Body of pancreas (tissue), 4 donors: ENCODE data around the gene S100A2. TPM values are rescaled to one million over a fixed set of nuclear protein-coding genes. Genes with fewer than 3 reads are reported as not detected.

Experiments
- ATAC-seq: fragments of 150-250 bp; one replicate; pipeline ENCODE4 v1.9.1; 2016
- DNase-seq, 4 donors: peaks; one replicate each; pipeline ENCODE4 v3.0.0-alpha.2; 2019
- H3K27ac ChIP-seq, 4 donors: fragments of 200-600 bp; sonication (generic); 1 replicate in 3 of 4; 2 replicates in 1 of 4; pipeline versions ENCODE4 v1.5.1 to v1.6.1; 2016 to 2019; ENCODE audit warnings: mild to moderate bottlenecking in 1 of 4, mixed read lengths in 1 of 4, moderate library complexity in 1 of 4
- H3K27me3 ChIP-seq, 2 donors: fragments of 200-600 bp; sonication (generic); one replicate each; pipeline ENCODE4 v1.6.0; 2016; ENCODE audit warnings: mild to moderate bottlenecking in 1 of 2
- H3K36me3 ChIP-seq, 2 donors: fragments of 200-600 bp; sonication (generic); replicated peaks in 1 of 2; 2 replicates each; pipeline ENCODE4 v1.5.1; 2016; ENCODE audit warnings: low read depth in 2 of 2; ENCODE audit not compliant: insufficient read depth in 1 of 2
- H3K4me1 ChIP-seq: fragments of 200-600 bp; sonication (generic); one replicate; pipeline ENCODE4 v1.6.0; 2016
- H3K4me3 ChIP-seq, 2 donors: fragments of 200-600 bp; sonication (generic); 1 replicate in 1 of 2; 2 replicates in 1 of 2; pipeline ENCODE4 v1.5.1; 2016 to 2019
- H3K9me3 ChIP-seq, 3 donors: fragments of 200-600 bp; sonication (generic); 1 replicate in 2 of 3; 2 replicates in 1 of 3; pipeline ENCODE4 v1.5.1; 2016
- POLR2A ChIP-seq, 3 donors: fragments of 450-650 bp; IDR thresholded peaks; one replicate each; pipeline ENCODE4 v1.6.1; 2016; ENCODE audit warnings: antibody characterized with exemption in 3 of 3, mild to moderate bottlenecking in 2 of 3
- WGBS, 2 donors: methylation state at CpG; one replicate each; pipeline ENCODE4 v1.1.5; 2017; 5-methylcytosine and 5-hydroxymethylcytosine counted together
- intact Hi-C: fragments of 100-400 bp; cut with DNase I; formaldehyde crosslinking; loops from one replicate; pipeline ENCODE4 v1.15.1; 2023
- total RNA-seq, 2 donors: library from RNA; depleted of rRNA; stranded (reverse); fragments of >200 nt; gene quantifications; one replicate each; pipeline ENCODE4 v1.1.0, GENCODE V29; 2016
- TF ChIP-seq, protein P1 (sequence below), 7 experiments: fragments of 450-650 bp in 4 of 7; fragments of 200-600 bp in 3 of 7; sonication (generic) in 3 of 7; IDR thresholded peaks; one replicate each; pipeline ENCODE4 v1.5.1; 2016 to 2019; ENCODE audit warnings: antibody characterized with exemption in 7 of 7

The S100A2 gene
- total RNA-seq, 2 donors from 2014 or later = not detected

DNA sequence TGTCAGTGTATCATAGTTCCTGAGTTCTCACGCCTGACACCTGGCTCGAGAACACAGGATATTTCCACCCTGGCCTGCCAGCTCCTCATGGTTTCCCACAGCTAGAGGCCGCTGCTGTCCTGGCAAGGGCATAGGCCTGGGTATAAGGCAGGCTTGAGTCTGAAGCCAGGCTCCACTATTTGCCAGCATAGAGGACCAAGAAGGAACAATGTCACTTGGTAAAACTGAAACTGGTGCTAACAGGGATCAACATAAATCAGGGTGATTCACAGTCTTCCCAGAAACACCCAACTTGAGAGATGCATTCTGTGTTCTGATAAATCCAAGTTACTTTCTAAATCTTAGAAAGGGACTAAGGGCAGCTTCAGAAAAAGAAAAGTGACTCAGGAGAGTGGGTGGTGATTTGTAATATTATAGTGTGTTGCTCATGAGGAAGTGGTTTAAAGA is 6.9 kb upstream of the S100A2 start:
- H3K4me1 ChIP-seq = peaks cover 20% of the 10 kb centered on the region
- TF ChIP-seq, protein P1, sequence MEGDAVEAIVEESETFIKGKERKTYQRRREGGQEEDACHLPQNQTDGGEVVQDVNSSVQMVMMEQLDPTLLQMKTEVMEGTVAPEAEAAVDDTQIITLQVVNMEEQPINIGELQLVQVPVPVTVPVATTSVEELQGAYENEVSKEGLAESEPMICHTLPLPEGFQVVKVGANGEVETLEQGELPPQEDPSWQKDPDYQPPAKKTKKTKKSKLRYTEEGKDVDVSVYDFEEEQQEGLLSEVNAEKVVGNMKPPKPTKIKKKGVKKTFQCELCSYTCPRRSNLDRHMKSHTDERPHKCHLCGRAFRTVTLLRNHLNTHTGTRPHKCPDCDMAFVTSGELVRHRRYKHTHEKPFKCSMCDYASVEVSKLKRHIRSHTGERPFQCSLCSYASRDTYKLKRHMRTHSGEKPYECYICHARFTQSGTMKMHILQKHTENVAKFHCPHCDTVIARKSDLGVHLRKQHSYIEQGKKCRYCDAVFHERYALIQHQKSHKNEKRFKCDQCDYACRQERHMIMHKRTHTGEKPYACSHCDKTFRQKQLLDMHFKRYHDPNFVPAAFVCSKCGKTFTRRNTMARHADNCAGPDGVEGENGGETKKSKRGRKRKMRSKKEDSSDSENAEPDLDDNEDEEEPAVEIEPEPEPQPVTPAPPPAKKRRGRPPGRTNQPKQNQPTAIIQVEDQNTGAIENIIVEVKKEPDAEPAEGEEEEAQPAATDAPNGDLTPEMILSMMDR (IDR thresholded peaks at IDR 0.05) = peak; percentile 84 to 96 (median 93)
- TF ChIP-seq POLR2A (IDR thresholded peaks at IDR 0.05) = no peak
- ATAC-seq (peak; percentile 89), DNase-seq (peak; percentile 85 to 93 (median 92))
- H3K27ac ChIP-seq = peak overlapping the region; percentile 4 to 64 (median 41)
- intact Hi-C loops = loop anchor here (5.0 kb wide), 1 partner anchor 65 kb away; no protein-coding TSS in a partner anchor
- H3K9me3 ChIP-seq = no peaks in the 10 kb centered on the region
- no peaks in the 10 kb centered on the region for H3K27me3 ChIP-seq
- no peaks in the 10 kb centered on the region for H3K36me3 ChIP-seq
- WGBS, 2 donors = 0 to 4% methylated on average over 3 of the region's 3 CpGs
- H3K4me3 ChIP-seq = no peak overlapping the region

DNA sequence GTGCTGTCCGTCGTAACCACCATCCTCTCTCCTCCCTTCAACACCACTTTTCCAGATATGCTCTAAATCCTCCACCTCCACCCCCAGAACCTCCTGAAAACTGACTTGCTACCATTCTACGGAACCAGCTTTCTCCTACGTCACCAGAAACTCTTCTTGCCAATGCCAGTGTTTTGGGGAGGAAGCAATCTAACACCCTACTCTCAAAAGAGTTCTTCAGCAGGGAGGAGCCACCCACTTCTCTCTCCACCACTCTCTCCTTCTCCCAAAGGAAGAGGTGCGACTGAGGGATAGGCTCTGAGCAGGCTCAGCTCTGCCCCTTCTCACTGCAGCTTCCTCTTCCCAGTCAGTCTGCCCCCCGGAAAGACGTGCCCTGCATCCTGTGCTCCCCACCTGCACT is 6.1 kb upstream of the S100A2 start:
- TF ChIP-seq, protein P1 (IDR thresholded peaks at IDR 0.05) = no peak
- no peak for TF ChIP-seq POLR2A (IDR thresholded peaks at IDR 0.05)
- intact Hi-C loops = loop anchor here (5.0 kb wide), 1 partner anchor 64 kb away; no protein-coding TSS in a partner anchor
- Histone ChIP-seq H3K27ac (no peak overlapping the region), H3K9me3 (no peaks in the 10 kb centered on the region), H3K36me3 (no peaks in the 10 kb centered on the region), H3K4me1 (peaks cover 27% of the 10 kb centered on the region), H3K27me3 (no peaks in the 10 kb centered on the region), H3K4me3 (no peak overlapping the region)
- 57 to 66% methylated on average over 7 of the region's 7 CpGs for WGBS, 2 donors
- no peak for DNase-seq
- no peak for ATAC-seq

DNA sequence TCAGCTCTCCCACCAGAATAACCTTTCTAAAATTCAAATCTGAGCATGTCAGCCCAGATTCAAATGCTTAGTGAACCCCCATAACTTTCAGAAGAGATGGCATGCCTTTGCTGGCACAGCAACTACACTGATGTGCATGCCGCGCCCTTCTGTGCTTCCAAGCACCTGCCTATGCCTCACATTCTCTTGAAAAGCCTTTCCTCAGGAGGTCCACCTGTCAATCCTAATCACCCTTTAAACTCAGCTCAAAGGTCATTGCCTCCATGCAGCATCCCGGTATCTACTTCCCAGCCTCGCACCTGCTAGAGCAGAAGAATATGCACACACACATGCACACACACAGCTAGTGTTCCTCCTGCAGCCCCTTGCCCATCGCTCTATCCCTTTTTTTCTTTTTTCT is 5.2 kb upstream of the S100A2 start:
- TF ChIP-seq POLR2A (IDR thresholded peaks at IDR 0.05) = no peak
- TF ChIP-seq, protein P1 (IDR thresholded peaks at IDR 0.05) = no peak
- Histone ChIP-seq H3K9me3 (no peaks in the 10 kb centered on the region), H3K4me1 (peaks cover 34% of the 10 kb centered on the region), H3K27ac (no peak overlapping the region), H3K36me3 (no peaks in the 10 kb centered on the region), H3K4me3 (no peak overlapping the region), H3K27me3 (no peaks in the 10 kb centered on the region)
- 53 to 65% methylated on average over 5 of the region's 5 CpGs for WGBS, 2 donors
- no peak for DNase-seq
- intact Hi-C loops = loop anchor here (5.0 kb wide), 1 partner anchor 64 kb away; no protein-coding TSS in a partner anchor
- ATAC-seq = no peak

DNA sequence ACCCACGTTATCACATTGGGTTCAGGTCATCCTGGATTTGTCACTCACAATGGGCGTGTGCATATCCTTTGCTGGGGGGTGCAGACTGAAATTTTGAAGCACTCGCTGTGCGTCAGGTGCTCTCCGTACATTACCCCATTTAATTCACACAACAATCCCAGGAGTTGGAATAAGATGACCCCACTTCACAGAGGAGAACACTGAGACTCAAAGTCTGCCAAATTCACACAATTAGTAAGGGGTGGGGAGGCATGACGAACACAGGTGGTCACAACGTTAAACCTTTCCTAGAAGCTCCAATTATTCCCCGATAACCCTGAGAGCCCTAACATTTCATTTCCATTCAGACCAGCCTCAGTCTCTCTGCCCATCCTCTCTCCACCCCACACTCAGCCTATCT is 3.8 kb upstream of the S100A2 start:
- no peaks in the 10 kb centered on the region for H3K36me3 ChIP-seq
- no peak overlapping the region for H3K4me3 ChIP-seq
- ATAC-seq = no peak
- no peak overlapping the region for H3K27ac ChIP-seq
- no peaks in the 10 kb centered on the region for H3K27me3 ChIP-seq
- H3K4me1 ChIP-seq = peaks cover 40% of the 10 kb centered on the region
- no peak for DNase-seq
- intact Hi-C loops = loop anchor here (5.0 kb wide), 1 partner anchor 42 kb away; no protein-coding TSS in a partner anchor
- TF ChIP-seq POLR2A (IDR thresholded peaks at IDR 0.05) = no peak
- TF ChIP-seq, protein P1 (IDR thresholded peaks at IDR 0.05) = no peak
- 59% methylated on average over 8 of the region's 8 CpGs for WGBS, 2 donors
- no peaks in the 10 kb centered on the region for H3K9me3 ChIP-seq
